Esophagus muscularis mucosa (tissue), 3 donors: ENCODE data around the gene PRR27.

Experiments
- CTCF ChIP-seq, 3 experiments: fragments of 200-600 bp in 2 of 3; fragments of 450-650 bp in 1 of 3; sonication (generic) in 2 of 3; IDR thresholded peaks; one replicate each; pipeline ENCODE4 v1.5.1; 2017 to 2019; ENCODE audit warnings: antibody characterized with exemption in 3 of 3, mild to moderate bottlenecking in 2 of 3, moderate library complexity in 1 of 3
- POLR2A ChIP-seq: fragments of 450-650 bp; IDR thresholded peaks from one replicate; pipeline ENCODE4 v1.6.1; 2017; ENCODE audit warnings: antibody characterized with exemption, moderate library complexity, mild to moderate bottlenecking, low read depth
- POLR2AphosphoS5 ChIP-seq, 2 donors: sonication (generic); formaldehyde crosslinking; IDR thresholded peaks; one replicate each; pipeline ENCODE4 v1.6.1; 2017; ENCODE audit warnings: antibody characterized with exemption in 2 of 2

- TF ChIP-seq POLR2AphosphoS5 (IDR thresholded peaks at IDR 0.05), result no peak
- TF ChIP-seq POLR2A, result no peak
- no peak for TF ChIP-seq CTCF (IDR thresholded peaks at IDR 0.05)
Measured at GRCh38 chr4:70182517-70183167, 28.6 kb downstream of the PRR27 start.
